GM12878 (cell line): ENCODE data around the gene ANO8. TPM values are rescaled to one million over a fixed set of nuclear protein-coding genes. Genes with fewer than 3 reads are reported as not detected.

Experiments
- ATAC-seq: fragments of 200-7000 bp; cut with Tn5 transposase; 3 replicates; pipeline ENCODE4 v1.9.1; 2020; ENCODE audit warnings: mild to moderate bottlenecking, moderate library complexity
- BruUV-seq: library from RNA; stranded (reverse); fragments of 400-500 nt; replicated peaks from 2 replicates; lab custom pipeline; 2021; lab: Mats Ljungman, UMichigan
- CTCF ChIA-PET: fragments of 300-600 bp; sonication (Branson Sonifier 250); formaldehyde crosslinking; extraction: SDS; loops from one replicate; lab custom pipeline; 2021; ENCODE audit warnings: inconsistent platforms; lab: Yijun Ruan, JAX
- POLR2A ChIA-PET: fragments of 350-600 bp; formaldehyde crosslinking; extraction: SDS; loops from one replicate; lab custom pipeline; 2021; ENCODE audit warnings: inconsistent platforms; lab: Charles Lee
- RAD21 ChIA-PET: fragments of 300-600 bp; sonication (Branson Sonifier 250); formaldehyde crosslinking; loops from one replicate; lab custom pipeline; 2023; ENCODE audit warnings: antibody characterized with exemption; ENCODE audit not compliant: unreplicated experiment; lab: Charles Lee
- SMC1A ChIA-PET: fragments of 300-600 bp; sonication (Branson Sonifier 250); formaldehyde crosslinking; loops from one replicate; lab custom pipeline; 2023; ENCODE audit not compliant: unreplicated experiment, uncharacterized antibody; lab: Charles Lee
- DNase-seq: peaks from one replicate; pipeline ENCODE4 v3.0.0-alpha.2; 2011; ENCODE audit warnings: low read depth, low spot score
- FAIRE-seq: peaks from 3 replicates; lab custom pipeline; 2011; peaks lifted over from hg19 to GRCh38; lab: Jason Lieb, UNC
- H2AFZ ChIP-seq: 2 replicates; pipeline ENCODE4 v1.6.0; 2011; ENCODE audit warnings: low read depth, low read length, control low read depth; ENCODE audit not compliant: control insufficient read depth
- H3K27ac ChIP-seq: 2 replicates; pipeline ENCODE4 v1.5.1; 2011; ENCODE audit warnings: control low read depth; ENCODE audit not compliant: control insufficient read depth, insufficient read depth
- H3K27me3 ChIP-seq, 2 experiments: replicated peaks in 1 of 2; 2 replicates each; pipeline versions ENCODE4 v1.6.0 to v1.6.1; 2011; ENCODE audit warnings: low read length in 1 of 2; ENCODE audit not compliant: control insufficient read depth in 2 of 2, insufficient read depth in 2 of 2
- H3K36me3 ChIP-seq, 2 experiments: 2 replicates each; pipeline ENCODE4 v1.5.1; 2011; ENCODE audit warnings: low read length in 1 of 2; ENCODE audit not compliant: control insufficient read depth in 2 of 2, insufficient read depth in 2 of 2
- H3K4me1 ChIP-seq: 2 replicates; pipeline ENCODE4 v1.6.1; 2011; ENCODE audit warnings: mild to moderate bottlenecking, low read length, moderate library complexity, mixed read lengths; ENCODE audit not compliant: control insufficient read depth, insufficient read depth
- H3K4me2 ChIP-seq: 2 replicates; pipeline ENCODE4 v1.6.0; 2011; ENCODE audit warnings: control low read depth; ENCODE audit not compliant: control insufficient read depth, insufficient read depth
- H3K4me3 ChIP-seq: fragments of 200-600 bp; sonication (generic); 2 replicates; pipeline ENCODE4 v1.5.1; 2016
- H3K79me2 ChIP-seq: 2 replicates; pipeline ENCODE4 v1.6.0; 2011; ENCODE audit warnings: low read length; ENCODE audit not compliant: control insufficient read depth, insufficient read depth
- H3K9ac ChIP-seq: 2 replicates; pipeline ENCODE4 v1.8.0; 2011; ENCODE audit warnings: low read length, control low read depth, mixed read lengths; ENCODE audit not compliant: control insufficient read depth, insufficient read depth
- H3K9me3 ChIP-seq: replicated peaks from 3 replicates; pipeline ENCODE4 v1.5.1; 2011; ENCODE audit warnings: mild to moderate bottlenecking, low read length; ENCODE audit not compliant: control insufficient read depth, insufficient read depth
- H4K20me1 ChIP-seq: 2 replicates; pipeline ENCODE4 v1.6.0; 2011; ENCODE audit not compliant: control insufficient read depth, insufficient read depth
- BCLAF1 ChIP-seq: fragments of 450-650 bp; IDR thresholded peaks from 2 replicates; pipeline ENCODE4 v1.6.1; 2017; ENCODE audit warnings: antibody characterized with exemption, mild to moderate bottlenecking, moderate library complexity
- HCFC1 ChIP-seq: fragments of 150-350 bp; IDR thresholded peaks from 2 replicates; pipeline ENCODE4 v1.6.1; 2014; ENCODE audit warnings: low read length
- STAT3 ChIP-seq: IDR thresholded peaks from 2 replicates; pipeline ENCODE4 v1.6.1; 2011; ENCODE audit warnings: low read depth, low read length, improper control_type of control experiment
- ZNF207 ChIP-seq: fragments of 450-650 bp; IDR thresholded peaks from 2 replicates; pipeline ENCODE4 v1.6.1; 2014; ENCODE audit warnings: antibody characterized with exemption, mild to moderate bottlenecking, borderline replicate concordance
- WGBS: methylation state at CpG from one replicate; pipeline ENCODE4 v1.1.6; 2016; ENCODE audit warnings: low lambda C conversion rate; ENCODE audit not compliant: insufficient replicate concordance, insufficient coverage; ENCODE audit errors: missing lambda C conversion rate; 5-methylcytosine and 5-hydroxymethylcytosine counted together
- in situ Hi-C: fragments of 300-500 bp; cut with MboI; formaldehyde crosslinking; loops from 9 replicates; pipeline ENCODE4 v1.14.3; 2018; ENCODE audit warnings: mixed read lengths
- intact Hi-C: fragments of 100-400 bp; cut with micrococcal nuclease; formaldehyde crosslinking; loops from one replicate; pipeline ENCODE4 v1.14.2; 2022; ENCODE audit not compliant: unreplicated experiment
- polyA plus RNA-seq, 11 experiments: library from polyadenylated mRNA; depleted of rRNA in 4 of 11; unstranded in 6 of 11; stranded (reverse) in 5 of 11; fragments of >200 nt; fragmentation: Nextera tagmentation in 4 of 11; fragmentation: Illumina TruSeq in 1 of 11; extraction: Ambion mirVana in 4 of 11; extraction: Trizol in 1 of 11; gene quantifications; 1 replicate in 1 of 11; 2 replicates in 10 of 11; pipeline versions ENCODE4 v1.2.1 to v1.2.3, GENCODE V29; 2011 to 2016; ENCODE audit warnings: inconsistent platforms in 2 of 11, missing spikeins in 2 of 11, low read depth in 1 of 11
- total RNA-seq, 4 experiments: library from RNA; depleted of rRNA in 3 of 4; stranded (reverse); fragments of >200 nt in 3 of 4; fragmentation: Illumina TruSeq in 1 of 4; extraction: Trizol in 1 of 4; gene quantifications; 2 replicates each; pipeline versions ENCODE4 v1.2.1 to v1.2.3, GENCODE V29; 2013 to 2021

ANO8 gene
- total and polyA plus RNA-seq, 10 of the 15 experiments (the other 5 are each of a cell fraction or from before 2014, with no cell fraction given) = 0.04 to 6.7 (median 1.1) TPM

GRCh38 chr19:17325881-17326594 is 8.6 kb downstream of the ANO8 start:
- CTCF ChIA-PET = interaction anchor here (0.6 kb wide), 1 partner anchor 140 kb away, joined by 3 read pairs; no protein-coding TSS in a partner anchor
- no peak overlapping the region for H3K27ac ChIP-seq
- H3K36me3 ChIP-seq = 0 out of 4 replicates have a peak, but pooled peaks cover 0 to 2% of the 10 kb centered on the region in 2 experiments
- RAD21 ChIA-PET = no interaction called here
- ATAC-seq = no peak
- BruUV-seq = no TSS peak
- H2AFZ ChIP-seq = no peak overlapping the region
- H3K79me2 ChIP-seq = no peaks in the 10 kb centered on the region
- no peaks in the 10 kb centered on the region for H4K20me1 ChIP-seq
- DNase-seq = no peak
- in situ Hi-C loops = no loop called here
- SMC1A ChIA-PET = no interaction called here
- intact Hi-C loops = no loop called here
- no peaks in the 10 kb centered on the region for H3K4me1 ChIP-seq
- no peak overlapping the region for H3K4me2 ChIP-seq
- no peak overlapping the region for H3K4me3 ChIP-seq
- no peak overlapping the region for H3K9ac ChIP-seq
- no peaks in the 10 kb centered on the region; a peak in 2 of 4 replicates for H3K27me3 ChIP-seq
- 62% methylated on average over 17 of the region's 17 CpGs for WGBS
- no peak for TF ChIP-seq BCLAF1
- TF ChIP-seq ZNF207 = no peak
- TF ChIP-seq STAT3 = no peak
- no peak for TF ChIP-seq HCFC1
- TF ChIP-seq, all 136 proteins: peak for 0
- FAIRE-seq = no peak
- H3K9me3 ChIP-seq = no peaks in the 10 kb centered on the region
- POLR2A ChIA-PET = no interaction called here
